ENCODE measurements around the gene CST3.
A peak's percentile ranks its signal among the peaks of the same experiment; 100 is the strongest.

- TF ChIP-seq CTCF (conservative IDR thresholded peaks at IDR 0.05) (peak; percentile 92), EZH2 (IDR thresholded peaks at IDR 0.05; ENCODE audit: low read depth) (no peak)
These were observed 31.1 kb downstream of the CST3 start for GRCh38 chr20:23606652-23607049.
